ENCODE data around the gene PCSK6. TPM values are rescaled to one million over a fixed set of nuclear protein-coding genes. Genes with fewer than 3 reads are reported as not detected.
"Not testable (repeated sequence)": the region's sequence is repeated elsewhere in the genome, so short reads cannot be mapped to it uniquely, and the experiment has no call there.

The PCSK6 gene
- total RNA-seq, 4 donors from 2014 or later, result 12.9 to 31.5 (median 23.7) TPM

DNA sequence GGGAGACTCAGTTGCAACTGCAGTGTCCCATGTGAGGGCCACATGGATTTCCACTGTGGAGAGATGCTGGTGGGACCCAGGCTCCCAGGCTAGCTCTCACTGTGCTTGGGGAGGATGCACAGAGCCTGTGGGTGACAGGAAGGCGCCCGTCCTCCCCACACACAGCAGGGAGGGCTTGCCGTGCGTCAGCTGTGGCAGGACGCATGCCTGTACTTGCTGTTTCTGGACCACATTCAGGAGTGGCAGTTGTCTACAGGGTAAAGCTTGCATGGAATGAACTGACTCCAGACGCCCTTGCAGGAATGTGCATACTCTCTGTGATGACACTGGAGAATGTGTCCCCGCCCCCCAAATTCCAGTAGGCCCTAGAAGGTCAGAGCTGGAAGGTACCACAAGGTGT, 130.6 kb downstream of the PCSK6 start:
- WGBS, result no CpG with 5 or more reads among the region's 7 CpGs

GRCh38 chr15:101357885-101358284, 131.6 kb downstream of the PCSK6 start:
- H3K27ac ChIP-seq, result no peak overlapping the region
- WGBS, result 94% methylated on average over 7 of the region's 11 CpGs
- peaks cover 9% of the 10 kb centered on the region for H3K4me1 ChIP-seq
- H3K4me3 ChIP-seq, result no peak overlapping the region
- H3K36me3 ChIP-seq, result no peaks in the 10 kb centered on the region
- peaks cover 3% of the 10 kb centered on the region for H3K27me3 ChIP-seq
- no peak for DNase-seq (ENCODE audit: low spot score in 2 of 2)
- no peaks in the 10 kb centered on the region for H3K9me3 ChIP-seq
- TF ChIP-seq EP300 (IDR thresholded peaks at IDR 0.05) (no peak), POLR2A (IDR thresholded peaks at IDR 0.05) (no peak), POLR2AphosphoS5 (IDR thresholded peaks at IDR 0.05) (no peak)
- TF ChIP-seq, protein P1, sequence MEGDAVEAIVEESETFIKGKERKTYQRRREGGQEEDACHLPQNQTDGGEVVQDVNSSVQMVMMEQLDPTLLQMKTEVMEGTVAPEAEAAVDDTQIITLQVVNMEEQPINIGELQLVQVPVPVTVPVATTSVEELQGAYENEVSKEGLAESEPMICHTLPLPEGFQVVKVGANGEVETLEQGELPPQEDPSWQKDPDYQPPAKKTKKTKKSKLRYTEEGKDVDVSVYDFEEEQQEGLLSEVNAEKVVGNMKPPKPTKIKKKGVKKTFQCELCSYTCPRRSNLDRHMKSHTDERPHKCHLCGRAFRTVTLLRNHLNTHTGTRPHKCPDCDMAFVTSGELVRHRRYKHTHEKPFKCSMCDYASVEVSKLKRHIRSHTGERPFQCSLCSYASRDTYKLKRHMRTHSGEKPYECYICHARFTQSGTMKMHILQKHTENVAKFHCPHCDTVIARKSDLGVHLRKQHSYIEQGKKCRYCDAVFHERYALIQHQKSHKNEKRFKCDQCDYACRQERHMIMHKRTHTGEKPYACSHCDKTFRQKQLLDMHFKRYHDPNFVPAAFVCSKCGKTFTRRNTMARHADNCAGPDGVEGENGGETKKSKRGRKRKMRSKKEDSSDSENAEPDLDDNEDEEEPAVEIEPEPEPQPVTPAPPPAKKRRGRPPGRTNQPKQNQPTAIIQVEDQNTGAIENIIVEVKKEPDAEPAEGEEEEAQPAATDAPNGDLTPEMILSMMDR (IDR thresholded peaks at IDR 0.05), result no peak

More for the DNA sequence above, 130.6 kb downstream of the PCSK6 start:
- H3K9me3 ChIP-seq, result no peaks in the 10 kb centered on the region
- TF ChIP-seq, protein P1 (IDR thresholded peaks at IDR 0.05), result no peak
- TF ChIP-seq POLR2A (IDR thresholded peaks at IDR 0.05) (no peak), POLR2AphosphoS5 (IDR thresholded peaks at IDR 0.05) (no peak), EP300 (IDR thresholded peaks at IDR 0.05) (no peak)
- peaks cover 9% of the 10 kb centered on the region for H3K4me1 ChIP-seq
- H3K36me3 ChIP-seq, result no peaks in the 10 kb centered on the region
- no peak overlapping the region for H3K27ac ChIP-seq
- peaks cover 3% of the 10 kb centered on the region for H3K27me3 ChIP-seq
- no peak overlapping the region for H3K4me3 ChIP-seq
- DNase-seq (ENCODE audit: low spot score in 2 of 2), result no peak

DNA sequence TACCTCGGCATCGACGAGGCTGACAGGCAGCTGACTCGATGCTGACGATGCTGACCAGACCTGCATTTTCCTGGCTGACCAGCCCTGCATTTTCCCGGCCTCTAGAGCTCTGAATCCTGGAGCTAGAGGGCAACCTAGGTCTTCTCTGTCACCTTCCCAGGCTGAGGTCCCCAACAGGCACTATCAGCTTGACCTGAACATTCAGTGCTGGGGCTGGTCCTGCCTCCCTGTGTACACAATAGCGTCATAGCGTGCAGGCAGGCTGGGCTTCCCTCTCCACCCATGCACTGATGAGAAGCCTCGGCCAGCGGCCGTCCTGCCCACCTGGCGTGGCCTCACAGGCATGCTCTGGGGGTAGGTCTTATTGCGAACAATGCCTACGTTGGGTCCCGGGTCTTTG, 132.2 kb downstream of the PCSK6 start:
- no peak overlapping the region for H3K27ac ChIP-seq
- H3K4me3 ChIP-seq, result no peak overlapping the region
- no peaks in the 10 kb centered on the region for H3K36me3 ChIP-seq
- 88% methylated on average over 8 of the region's 15 CpGs for WGBS
- H3K9me3 ChIP-seq, result no peaks in the 10 kb centered on the region
- H3K4me1 ChIP-seq, result peaks cover 9% of the 10 kb centered on the region
- TF ChIP-seq EP300 (IDR thresholded peaks at IDR 0.05) (no peak), POLR2A (IDR thresholded peaks at IDR 0.05) (no peak), POLR2AphosphoS5 (IDR thresholded peaks at IDR 0.05) (no peak)
- TF ChIP-seq, protein P1 (IDR thresholded peaks at IDR 0.05), result no peak
- no peak for DNase-seq (ENCODE audit: low spot score in 2 of 2)
- peaks cover 3% of the 10 kb centered on the region for H3K27me3 ChIP-seq

GRCh38 chr15:101356512-101357172, 132.9 kb downstream of the PCSK6 start:
- H3K36me3 ChIP-seq; H3K4me1 ChIP-seq; H3K4me3 ChIP-seq; H3K27me3 ChIP-seq; H3K9me3 ChIP-seq; DNase-seq (ENCODE audit: low spot score in 2 of 2); H3K27ac ChIP-seq: not testable (repeated sequence)
- 92% methylated on average over 9 of the region's 9 CpGs for WGBS

- TF ChIP-seq, protein P1 (IDR thresholded peaks at IDR 0.05), result no peak
- TF ChIP-seq EP300 (IDR thresholded peaks at IDR 0.05) (no peak), POLR2AphosphoS5 (IDR thresholded peaks at IDR 0.05) (no peak)
- DNase-seq (ENCODE audit: low spot score in 2 of 2), result no peak
- H3K4me1 ChIP-seq, result peaks cover 9% of the 10 kb centered on the region
- peaks cover 3% of the 10 kb centered on the region for H3K27me3 ChIP-seq
- no peaks in the 10 kb centered on the region for H3K36me3 ChIP-seq
- H3K27ac ChIP-seq, result no peak overlapping the region
- H3K4me3 ChIP-seq, result no peak overlapping the region
- WGBS, result 79% methylated on average over 17 of the region's 23 CpGs
- no peaks in the 10 kb centered on the region for H3K9me3 ChIP-seq
These were observed 133.6 kb downstream of the PCSK6 start for GRCh38 chr15:101355678-101356464.
